HEK293 (cell line): ENCODE measurements around the gene TRAF2.

Experiments
- CTCF ChIA-PET: fragments of 350-600 bp; formaldehyde crosslinking; extraction: SDS; loops from one replicate; lab custom pipeline; 2021; ENCODE audit warnings: antibody characterized with exemption; lab: Yijun Ruan, JAX
- POLR2A ChIA-PET: fragments of 300-600 bp; formaldehyde crosslinking; extraction: SDS; loops from one replicate; lab custom pipeline; 2020; ENCODE audit warnings: antibody characterized with exemption, inconsistent platforms; lab: Yijun Ruan, JAX
- H3K27ac ChIP-seq: fragments of 200-500 bp; sonication (Bioruptor generic); 2 replicates; pipeline ENCODE4 v1.5.1; 2014; ENCODE audit warnings: low read depth, low read length, control low read depth, inconsistent platforms; ENCODE audit errors: extremely low read depth
- H3K36me3 ChIP-seq, 2 experiments: fragments of 200-500 bp in 1 of 2; sonication (Bioruptor generic) in 1 of 2; 1 replicate in 1 of 2; 2 replicates in 1 of 2; pipeline ENCODE4 v1.5.1; 2014 to 2017; ENCODE audit warnings: inconsistent platforms in 2 of 2, low read length in 2 of 2; ENCODE audit not compliant: control insufficient read depth in 2 of 2, insufficient read depth in 1 of 2
- H3K4me1 ChIP-seq: fragments of 200-500 bp; sonication (Bioruptor generic); 2 replicates; pipeline ENCODE4 v1.5.1; 2014; ENCODE audit warnings: mild to moderate bottlenecking, low read length, inconsistent platforms; ENCODE audit not compliant: control insufficient read depth, insufficient read depth
- H3K4me3 ChIP-seq: 2 replicates; pipeline ENCODE4 v1.5.1; 2011; ENCODE audit warnings: low read depth, mild to moderate bottlenecking, control low read depth, low read length, moderate library complexity
- H3K9me3 ChIP-seq: fragments of 200-500 bp; sonication (Bioruptor generic); 2 replicates; pipeline ENCODE4 v1.5.1; 2014; ENCODE audit warnings: low read depth, low read length, inconsistent platforms; ENCODE audit not compliant: control insufficient read depth, insufficient read depth
- KLF1 ChIP-seq: fragments of 450-650 bp; formaldehyde crosslinking; IDR thresholded peaks from 2 replicates; pipeline ENCODE4 v1.5.1; 2016; ENCODE audit warnings: missing biosample characterization, missing genetic modification characterization
- ZBTB48 ChIP-seq: fragments of 450-650 bp; formaldehyde crosslinking; IDR thresholded peaks from 2 replicates; pipeline ENCODE4 v1.5.1; 2016; ENCODE audit warnings: missing biosample characterization, missing genetic modification characterization
- ZNF132 ChIP-seq: fragments of 450-650 bp; formaldehyde crosslinking; IDR thresholded peaks from 2 replicates; pipeline ENCODE4 v1.5.1; 2017; ENCODE audit warnings: missing biosample characterization, missing genetic modification characterization, borderline replicate concordance
- ZNF155 ChIP-seq: fragments of 450-650 bp; formaldehyde crosslinking; IDR thresholded peaks from 2 replicates; pipeline ENCODE4 v1.5.1; 2016; ENCODE audit warnings: missing biosample characterization, missing genetic modification characterization
- ZNF2 ChIP-seq: fragments of 450-650 bp; formaldehyde crosslinking; IDR thresholded peaks from 2 replicates; pipeline ENCODE4 v1.5.1; 2016; ENCODE audit warnings: missing biosample characterization, missing genetic modification characterization
- ZNF341 ChIP-seq: fragments of 450-650 bp; formaldehyde crosslinking; IDR thresholded peaks from 2 replicates; pipeline ENCODE4; 2016; ENCODE audit warnings: low read depth, missing biosample characterization, missing genetic modification characterization
- ZNF433 ChIP-seq: fragments of 450-650 bp; formaldehyde crosslinking; IDR thresholded peaks from 2 replicates; pipeline ENCODE4 v1.5.1; 2016; ENCODE audit warnings: missing biosample characterization, missing genetic modification characterization, low read depth
- ZNF561 ChIP-seq: fragments of 450-650 bp; IDR thresholded peaks from 2 replicates; pipeline ENCODE4 v1.5.1; 2018; ENCODE audit warnings: missing biosample characterization, missing genetic modification characterization, borderline replicate concordance
- ZNF658 ChIP-seq: fragments of 450-650 bp; formaldehyde crosslinking; IDR thresholded peaks from 2 replicates; pipeline ENCODE4; 2016; ENCODE audit warnings: missing biosample characterization, missing genetic modification characterization
- ZNF777 ChIP-seq: fragments of 450-650 bp; formaldehyde crosslinking; IDR thresholded peaks from 2 replicates; pipeline ENCODE4 v1.5.1; 2017; ENCODE audit warnings: missing biosample characterization, missing genetic modification characterization, borderline replicate concordance
- ZNF830 ChIP-seq: fragments of 450-650 bp; IDR thresholded peaks from 2 replicates; pipeline ENCODE4 v1.5.0; 2018; ENCODE audit warnings: missing biosample characterization, missing genetic modification characterization, low read depth, mild to moderate bottlenecking, moderate library complexity
- ZNF843 ChIP-seq: fragments of 450-650 bp; formaldehyde crosslinking; IDR thresholded peaks from 2 replicates; pipeline ENCODE4 v1.5.1; 2016; ENCODE audit warnings: missing biosample characterization, missing genetic modification characterization
- ZSCAN23 ChIP-seq: fragments of 450-650 bp; formaldehyde crosslinking; IDR thresholded peaks from 2 replicates; pipeline ENCODE4 v1.5.1; 2016; ENCODE audit warnings: missing biosample characterization, missing genetic modification characterization
- ZSCAN30 ChIP-seq: fragments of 450-650 bp; IDR thresholded peaks from 2 replicates; pipeline ENCODE4 v1.5.1; 2018; ENCODE audit warnings: missing biosample characterization, mild to moderate bottlenecking, missing genetic modification characterization, moderate library complexity
- TF ChIP-seq, protein P1 (sequence below): fragments of 450-650 bp; formaldehyde crosslinking; IDR thresholded peaks from 2 replicates; pipeline ENCODE4 v1.5.1; 2016; ENCODE audit warnings: missing biosample characterization, missing genetic modification characterization
- TF ChIP-seq, protein P2 (sequence below): fragments of 450-650 bp; formaldehyde crosslinking; IDR thresholded peaks from 2 replicates; pipeline ENCODE4 v1.5.1; 2017; ENCODE audit warnings: missing biosample characterization, missing genetic modification characterization
- TF ChIP-seq, protein P3 (sequence below): fragments of 450-650 bp; formaldehyde crosslinking; IDR thresholded peaks from 2 replicates; pipeline ENCODE4 v1.5.1; 2016; ENCODE audit warnings: missing biosample characterization, missing genetic modification characterization, low read depth
- TF ChIP-seq, protein P4 (sequence below): fragments of 450-650 bp; formaldehyde crosslinking; conservative IDR thresholded peaks from 2 replicates; pipeline ENCODE4 v1.5.1; 2016; ENCODE audit warnings: low read depth, missing biosample characterization, missing genetic modification characterization
- TF ChIP-seq, protein P5 (sequence below): fragments of 450-650 bp; formaldehyde crosslinking; IDR thresholded peaks from 2 replicates; pipeline ENCODE4 v1.5.1; 2016; ENCODE audit warnings: missing biosample characterization, missing genetic modification characterization
- TF ChIP-seq, protein P6 (sequence below): fragments of 450-650 bp; formaldehyde crosslinking; IDR thresholded peaks from 2 replicates; pipeline ENCODE4 v1.5.1; 2016; ENCODE audit warnings: missing biosample characterization, missing genetic modification characterization

The TRAF2 gene

DNA sequence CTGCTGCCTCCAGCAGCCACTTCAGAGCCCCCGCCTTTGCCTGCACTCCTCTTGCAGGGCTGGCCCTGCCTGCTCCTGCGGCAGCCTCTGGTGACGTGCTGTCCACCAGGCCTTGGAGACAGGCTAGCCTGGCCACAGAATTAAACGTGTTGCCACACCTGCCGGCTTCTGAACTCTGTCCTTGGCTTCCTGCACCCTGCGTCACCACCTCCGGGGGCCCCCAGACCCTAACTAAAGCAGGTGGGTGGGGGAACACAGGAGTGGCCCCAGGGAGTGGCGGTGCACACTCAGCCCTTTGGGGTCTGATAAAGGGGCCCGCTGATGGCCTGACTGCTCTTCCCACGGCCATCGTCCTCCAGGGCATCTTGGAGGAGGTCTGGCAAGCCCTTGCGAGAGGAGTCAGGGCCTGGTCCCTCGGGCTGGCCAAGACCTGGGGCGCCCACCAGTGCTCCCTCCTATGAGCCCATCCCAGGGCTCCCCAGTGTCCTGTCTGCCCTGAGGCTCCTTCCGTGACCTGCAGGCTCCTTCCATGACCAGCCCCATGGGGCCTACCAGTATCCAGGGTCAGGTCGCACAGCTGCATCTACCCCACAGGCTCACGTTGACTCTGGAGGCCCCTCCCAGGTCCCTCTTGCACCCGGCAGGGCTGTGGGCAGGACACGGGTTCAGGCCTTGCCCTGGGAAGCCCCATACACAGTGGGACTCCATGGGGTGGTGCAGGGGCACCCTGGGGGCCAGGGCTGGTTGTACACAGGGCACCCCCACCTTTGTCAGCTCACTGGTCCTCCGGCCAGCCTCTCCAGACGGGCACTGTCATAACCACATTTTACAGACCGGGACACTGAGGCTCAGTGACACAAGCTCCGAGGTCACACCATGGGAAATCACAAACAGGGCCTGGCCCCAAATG is 35.2 kb upstream of the TRAF2 start:
- H3K4me1 ChIP-seq = 0 out of 2 replicates have a peak, but pooled peaks cover 4% of the 10 kb centered on the region
- H3K9me3 ChIP-seq = no peaks in the 10 kb centered on the region
- no peak overlapping the region for H3K4me3 ChIP-seq
- CTCF ChIA-PET = interaction anchor here (0.9 kb wide), 1 partner anchor 9 kb away, joined by 3 read pairs; the partner anchor contains the start of gene AJM1
- TF ChIP-seq, protein P1, sequence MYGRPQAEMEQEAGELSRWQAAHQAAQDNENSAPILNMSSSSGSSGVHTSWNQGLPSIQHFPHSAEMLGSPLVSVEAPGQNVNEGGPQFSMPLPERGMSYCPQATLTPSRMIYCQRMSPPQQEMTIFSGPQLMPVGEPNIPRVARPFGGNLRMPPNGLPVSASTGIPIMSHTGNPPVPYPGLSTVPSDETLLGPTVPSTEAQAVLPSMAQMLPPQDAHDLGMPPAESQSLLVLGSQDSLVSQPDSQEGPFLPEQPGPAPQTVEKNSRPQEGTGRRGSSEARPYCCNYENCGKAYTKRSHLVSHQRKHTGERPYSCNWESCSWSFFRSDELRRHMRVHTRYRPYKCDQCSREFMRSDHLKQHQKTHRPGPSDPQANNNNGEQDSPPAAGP = no peak
- TF ChIP-seq ZNF658 (tag by site-specific recombination) (no peak), ZNF843 (tag by site-specific recombination) (no peak), ZBTB48 (no peak), ZNF155 (tag by site-specific recombination) (no peak), ZNF2 (no peak), ZNF561 (no peak), ZNF433 (tag by site-specific recombination) (no peak)
- TF ChIP-seq, protein P2, sequence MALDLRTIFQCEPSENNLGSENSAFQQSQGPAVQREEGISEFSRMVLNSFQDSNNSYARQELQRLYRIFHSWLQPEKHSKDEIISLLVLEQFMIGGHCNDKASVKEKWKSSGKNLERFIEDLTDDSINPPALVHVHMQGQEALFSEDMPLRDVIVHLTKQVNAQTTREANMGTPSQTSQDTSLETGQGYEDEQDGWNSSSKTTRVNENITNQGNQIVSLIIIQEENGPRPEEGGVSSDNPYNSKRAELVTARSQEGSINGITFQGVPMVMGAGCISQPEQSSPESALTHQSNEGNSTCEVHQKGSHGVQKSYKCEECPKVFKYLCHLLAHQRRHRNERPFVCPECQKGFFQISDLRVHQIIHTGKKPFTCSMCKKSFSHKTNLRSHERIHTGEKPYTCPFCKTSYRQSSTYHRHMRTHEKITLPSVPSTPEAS = no peak
- TF ChIP-seq, protein P3, sequence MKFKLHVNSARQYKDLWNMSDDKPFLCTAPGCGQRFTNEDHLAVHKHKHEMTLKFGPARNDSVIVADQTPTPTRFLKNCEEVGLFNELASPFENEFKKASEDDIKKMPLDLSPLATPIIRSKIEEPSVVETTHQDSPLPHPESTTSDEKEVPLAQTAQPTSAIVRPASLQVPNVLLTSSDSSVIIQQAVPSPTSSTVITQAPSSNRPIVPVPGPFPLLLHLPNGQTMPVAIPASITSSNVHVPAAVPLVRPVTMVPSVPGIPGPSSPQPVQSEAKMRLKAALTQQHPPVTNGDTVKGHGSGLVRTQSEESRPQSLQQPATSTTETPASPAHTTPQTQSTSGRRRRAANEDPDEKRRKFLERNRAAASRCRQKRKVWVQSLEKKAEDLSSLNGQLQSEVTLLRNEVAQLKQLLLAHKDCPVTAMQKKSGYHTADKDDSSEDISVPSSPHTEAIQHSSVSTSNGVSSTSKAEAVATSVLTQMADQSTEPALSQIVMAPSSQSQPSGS (tag by site-specific recombination) = no peak
- TF ChIP-seq, protein P4, sequence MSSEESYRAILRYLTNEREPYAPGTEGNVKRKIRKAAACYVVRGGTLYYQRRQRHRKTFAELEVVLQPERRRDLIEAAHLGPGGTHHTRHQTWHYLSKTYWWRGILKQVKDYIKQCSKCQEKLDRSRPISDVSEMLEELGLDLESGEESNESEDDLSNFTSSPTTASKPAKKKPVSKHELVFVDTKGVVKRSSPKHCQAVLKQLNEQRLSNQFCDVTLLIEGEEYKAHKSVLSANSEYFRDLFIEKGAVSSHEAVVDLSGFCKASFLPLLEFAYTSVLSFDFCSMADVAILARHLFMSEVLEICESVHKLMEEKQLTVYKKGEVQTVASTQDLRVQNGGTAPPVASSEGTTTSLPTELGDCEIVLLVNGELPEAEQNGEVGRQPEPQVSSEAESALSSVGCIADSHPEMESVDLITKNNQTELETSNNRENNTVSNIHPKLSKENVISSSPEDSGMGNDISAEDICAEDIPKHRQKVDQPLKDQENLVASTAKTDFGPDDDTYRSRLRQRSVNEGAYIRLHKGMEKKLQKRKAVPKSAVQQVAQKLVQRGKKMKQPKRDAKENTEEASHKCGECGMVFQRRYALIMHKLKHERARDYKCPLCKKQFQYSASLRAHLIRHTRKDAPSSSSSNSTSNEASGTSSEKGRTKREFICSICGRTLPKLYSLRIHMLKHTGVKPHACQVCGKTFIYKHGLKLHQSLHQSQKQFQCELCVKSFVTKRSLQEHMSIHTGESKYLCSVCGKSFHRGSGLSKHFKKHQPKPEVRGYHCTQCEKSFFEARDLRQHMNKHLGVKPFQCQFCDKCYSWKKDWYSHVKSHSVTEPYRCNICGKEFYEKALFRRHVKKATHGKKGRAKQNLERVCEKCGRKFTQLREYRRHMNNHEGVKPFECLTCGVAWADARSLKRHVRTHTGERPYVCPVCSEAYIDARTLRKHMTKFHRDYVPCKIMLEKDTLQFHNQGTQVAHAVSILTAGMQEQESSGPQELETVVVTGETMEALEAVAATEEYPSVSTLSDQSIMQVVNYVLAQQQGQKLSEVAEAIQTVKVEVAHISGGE (tag by site-specific recombination) = no peak
- TF ChIP-seq, all 188 proteins: peak for 0
- Histone ChIP-seq H3K27ac (no peak overlapping the region), H3K36me3 (peaks cover 0 to 27% of the 10 kb centered on the region in 2 experiments; a peak in 1 of 3 replicates)
- POLR2A ChIA-PET = interaction anchor here (1.2 to 1.9 kb wide), 2 partner anchors 10 to 13 kb away, joined by 3 to 9 read pairs; no protein-coding TSS in a partner anchor

DNA sequence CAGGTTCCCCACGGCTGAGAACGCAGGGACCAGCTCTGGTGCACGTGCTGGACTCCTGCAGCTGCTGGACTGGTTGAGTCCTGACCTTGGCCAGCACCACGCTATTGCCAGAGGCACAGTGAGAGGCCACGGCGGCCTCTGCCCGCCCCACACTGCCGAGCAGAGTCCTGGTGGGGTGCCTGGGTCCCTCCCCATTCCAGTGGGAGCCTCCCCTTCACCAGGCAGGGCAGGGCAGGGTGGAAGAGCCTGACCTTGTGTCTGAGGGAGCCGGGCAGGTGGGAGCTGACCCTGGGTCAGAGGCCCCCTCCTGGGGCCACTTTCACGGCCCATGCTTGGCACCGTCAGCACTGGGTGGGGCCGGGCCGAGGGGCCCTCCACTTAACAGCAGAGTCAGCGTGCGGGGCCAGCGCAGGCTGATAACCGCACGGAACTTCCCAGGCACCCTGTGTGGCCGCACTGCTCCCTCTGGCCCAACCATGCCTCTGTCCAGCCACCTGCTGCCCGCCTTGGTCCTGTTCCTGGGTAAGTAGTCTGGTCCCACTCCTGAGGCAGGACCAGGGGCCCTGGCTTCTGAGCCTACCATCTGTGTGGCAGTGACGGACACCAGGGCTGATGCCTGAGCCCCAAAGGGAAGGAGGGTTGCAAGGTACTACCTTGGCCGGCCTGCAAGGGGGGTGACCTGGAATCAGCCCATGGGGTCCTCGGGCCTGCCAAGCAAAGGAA is 34.2 kb upstream of the TRAF2 start, which contains the start of gene MAMDC4:
TSS of gene MAMDC4 (plus strand) at position 406 of the 723 bp plus-strand sequence. CDS start at position 477, 71 bp downstream.
- POLR2A ChIA-PET = interaction anchor here (1.2 to 1.9 kb wide), 2 partner anchors 9 to 12 kb away, joined by 3 to 9 read pairs; no protein-coding TSS in a partner anchor
- TF ChIP-seq KLF1 (0 out of 2 replicates have a peak, but pooled peaks have one; percentile 10), ZNF830 (tag by site-specific recombination) (no peak), ZNF132 (tag by site-specific recombination) (no peak), ZNF777 (tag by site-specific recombination) (no peak), ZSCAN23 (tag by site-specific recombination) (no peak), ZNF341 (tag by site-specific recombination) (no peak), ZSCAN30 (tag by site-specific recombination) (no peak)
- TF ChIP-seq, protein P1 = no peak
- TF ChIP-seq, protein P5, sequence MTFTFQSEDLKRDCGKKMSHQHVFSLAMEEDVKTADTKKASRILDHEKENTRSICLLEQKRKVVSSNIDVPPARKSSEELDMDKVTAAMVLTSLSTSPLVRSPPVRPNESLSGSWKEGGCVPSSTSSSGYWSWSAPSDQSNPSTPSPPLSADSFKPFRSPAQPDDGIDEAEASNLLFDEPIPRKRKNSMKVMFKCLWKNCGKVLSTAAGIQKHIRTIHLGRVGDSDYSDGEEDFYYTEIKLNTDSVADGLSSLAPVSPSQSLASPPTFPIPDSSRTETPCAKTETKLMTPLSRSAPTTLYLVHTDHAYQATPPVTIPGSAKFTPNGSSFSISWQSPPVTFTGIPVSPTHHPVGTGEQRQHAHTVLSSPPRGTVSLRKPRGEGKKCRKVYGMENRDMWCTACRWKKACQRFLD (tag by site-specific recombination) = no peak
- TF ChIP-seq, protein P6, sequence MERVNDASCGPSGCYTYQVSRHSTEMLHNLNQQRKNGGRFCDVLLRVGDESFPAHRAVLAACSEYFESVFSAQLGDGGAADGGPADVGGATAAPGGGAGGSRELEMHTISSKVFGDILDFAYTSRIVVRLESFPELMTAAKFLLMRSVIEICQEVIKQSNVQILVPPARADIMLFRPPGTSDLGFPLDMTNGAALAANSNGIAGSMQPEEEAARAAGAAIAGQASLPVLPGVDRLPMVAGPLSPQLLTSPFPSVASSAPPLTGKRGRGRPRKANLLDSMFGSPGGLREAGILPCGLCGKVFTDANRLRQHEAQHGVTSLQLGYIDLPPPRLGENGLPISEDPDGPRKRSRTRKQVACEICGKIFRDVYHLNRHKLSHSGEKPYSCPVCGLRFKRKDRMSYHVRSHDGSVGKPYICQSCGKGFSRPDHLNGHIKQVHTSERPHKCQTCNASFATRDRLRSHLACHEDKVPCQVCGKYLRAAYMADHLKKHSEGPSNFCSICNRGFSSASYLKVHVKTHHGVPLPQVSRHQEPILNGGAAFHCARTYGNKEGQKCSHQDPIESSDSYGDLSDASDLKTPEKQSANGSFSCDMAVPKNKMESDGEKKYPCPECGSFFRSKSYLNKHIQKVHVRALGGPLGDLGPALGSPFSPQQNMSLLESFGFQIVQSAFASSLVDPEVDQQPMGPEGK = no peak

More for the DNA sequence above, 34.2 kb upstream of the TRAF2 start, which contains the start of gene MAMDC4:
- CTCF ChIA-PET = interaction anchor here (0.6 to 0.9 kb wide), 3 partner anchors 10 to 65 kb away, joined by 3 read pairs; partner anchors contain the start of gene AJM1
- peaks cover 0 to 29% of the 10 kb centered on the region in 2 experiments; a peak in 1 of 3 replicates for H3K36me3 ChIP-seq
- H3K27ac ChIP-seq = no peak within 1 kb of the TSS
- no peak within 1 kb of the TSS for H3K4me3 ChIP-seq
- no peaks in the 10 kb centered on the region for H3K9me3 ChIP-seq
- 0 out of 2 replicates have a peak, but pooled peaks cover 4% of the 10 kb centered on the region for H3K4me1 ChIP-seq
